Right lobe of liver (tissue), 4 donors: ENCODE results near the gene PLCB1.

Source experiments
- CTCF ChIP-seq, 4 donors: fragments of 200-600 bp in 3 of 4; fragments of 450-650 bp in 1 of 4; IDR thresholded peaks; one replicate each; pipeline versions ENCODE4 v1.5.1 to v1.8.0; 2016 to 2022; ENCODE audit warnings: antibody characterized with exemption in 4 of 4, mild to moderate bottlenecking in 2 of 4
- POLR2A ChIP-seq: fragments of 450-650 bp; IDR thresholded peaks from one replicate; pipeline ENCODE4 v1.6.1; 2017; ENCODE audit warnings: antibody characterized with exemption, mild to moderate bottlenecking
- donor health status: DM: no; HTN: no; CAD: no.
- donor health status: DM: no; HTN: no; CAD: no.
- donor health status: DM: no; HTN: yes; CAD: no.

- TF ChIP-seq CTCF (IDR thresholded peaks at IDR 0.05) (no peak), POLR2A (no peak)
Observed at GRCh38 chr20:8218861-8219260, 86.8 kb downstream of the PLCB1 start.
